Measurements from ENCODE around the gene COX7B2.

The COX7B2 gene

GRCh38 chr4:46890056-46890455 is 19.0 kb downstream of the COX7B2 start:
- in situ Hi-C loops (cut with HindIII; ENCODE audit: low sequenced_read_pairs): no loop called here

- in situ Hi-C loops (cut with HindIII; ENCODE audit: low sequenced_read_pairs): no loop called here
Measured at GRCh38 chr4:46889410-46889809, 19.6 kb downstream of the COX7B2 start.

- in situ Hi-C loops (cut with HindIII; ENCODE audit: low sequenced_read_pairs): no loop called here
Measured at GRCh38 chr4:46886711-46887110, 22.3 kb downstream of the COX7B2 start.

- in situ Hi-C loops (cut with HindIII; ENCODE audit: low sequenced_read_pairs): no loop called here
Measured at GRCh38 chr4:46878641-46879040, 30.4 kb downstream of the COX7B2 start.

- in situ Hi-C loops (cut with HindIII; ENCODE audit: low sequenced_read_pairs): no loop called here
Measured at GRCh38 chr4:46874811-46875210, 34.2 kb downstream of the COX7B2 start.

GRCh38 chr4:46870411-46870810 is 38.6 kb downstream of the COX7B2 start:
- in situ Hi-C loops (cut with HindIII; ENCODE audit: low sequenced_read_pairs): no loop called here

GRCh38 chr4:46856333-46856732 is 52.7 kb downstream of the COX7B2 start:
- in situ Hi-C loops (cut with HindIII; ENCODE audit: low sequenced_read_pairs): no loop called here

GRCh38 chr4:46852800-46853199 is 56.2 kb downstream of the COX7B2 start:
- in situ Hi-C loops (cut with HindIII; ENCODE audit: low sequenced_read_pairs): no loop called here

GRCh38 chr4:46850026-46850425 is 59.0 kb downstream of the COX7B2 start:
- in situ Hi-C loops (cut with HindIII; ENCODE audit: low sequenced_read_pairs): no loop called here

GRCh38 chr4:46844325-46844917 is 64.6 kb downstream of the COX7B2 start:
- in situ Hi-C loops (cut with HindIII; ENCODE audit: low sequenced_read_pairs): no loop called here

- in situ Hi-C loops (cut with HindIII; ENCODE audit: low sequenced_read_pairs): no loop called here
Measured at GRCh38 chr4:46839128-46839527, 69.9 kb downstream of the COX7B2 start.

- in situ Hi-C loops (cut with HindIII; ENCODE audit: low sequenced_read_pairs): no loop called here
Measured at GRCh38 chr4:46837639-46838038, 71.4 kb downstream of the COX7B2 start.

- in situ Hi-C loops (cut with HindIII; ENCODE audit: low sequenced_read_pairs): no loop called here
Measured at GRCh38 chr4:46836584-46836983, 72.5 kb downstream of the COX7B2 start.

- in situ Hi-C loops (cut with HindIII; ENCODE audit: low sequenced_read_pairs): no loop called here
Measured at GRCh38 chr4:46830971-46831454, 78.0 kb downstream of the COX7B2 start.

GRCh38 chr4:46820154-46820553 is 88.9 kb downstream of the COX7B2 start:
- in situ Hi-C loops (cut with HindIII; ENCODE audit: low sequenced_read_pairs): no loop called here

GRCh38 chr4:46819095-46819494 is 90.0 kb downstream of the COX7B2 start:
- in situ Hi-C loops (cut with HindIII; ENCODE audit: low sequenced_read_pairs): no loop called here

GRCh38 chr4:46818604-46819003 is 90.4 kb downstream of the COX7B2 start:
- in situ Hi-C loops (cut with HindIII; ENCODE audit: low sequenced_read_pairs): no loop called here

GRCh38 chr4:46817806-46818205 is 91.2 kb downstream of the COX7B2 start:
- in situ Hi-C loops (cut with HindIII; ENCODE audit: low sequenced_read_pairs): no loop called here

GRCh38 chr4:46804781-46805413 is 104.1 kb downstream of the COX7B2 start:
- in situ Hi-C loops (cut with HindIII; ENCODE audit: low sequenced_read_pairs): no loop called here

GRCh38 chr4:46793036-46793435 is 116.0 kb downstream of the COX7B2 start:
- in situ Hi-C loops (cut with HindIII; ENCODE audit: low sequenced_read_pairs): no loop called here

GRCh38 chr4:46781434-46782092 is 127.5 kb downstream of the COX7B2 start:
- in situ Hi-C loops (cut with HindIII; ENCODE audit: low sequenced_read_pairs): no loop called here

GRCh38 chr4:46765465-46765864 is 143.6 kb downstream of the COX7B2 start:
- in situ Hi-C loops (cut with HindIII; ENCODE audit: low sequenced_read_pairs): no loop called here
